NCI-H460 (cell line): ENCODE results near the gene ROCK2. TPM values are rescaled to one million over a fixed set of nuclear protein-coding genes. Genes with fewer than 3 reads are reported as not detected.

Source experiments
- DNase-seq: peaks from one replicate; pipeline ENCODE4 v3.0.0-alpha.2; 2016; ENCODE audit warnings: low read depth; ENCODE audit errors: extremely low read depth
- small RNA-seq, 2 experiments: library from RNA; depleted of rRNA; stranded (forward); fragments of <200 nt; gene quantifications; one replicate each; pipeline ENCODE3, GENCODE V24; 2014
- total RNA-seq: library from RNA; depleted of rRNA; stranded (reverse); fragments of >200 nt; shearing (Covaris generic); gene quantifications from 2 replicates; pipeline ENCODE4 v1.2.3, GENCODE V29; 2014; rRNA removed

The ROCK2 gene
- total RNA-seq, 1 experiment from 2014 or later, result 31.7 TPM

DNA sequence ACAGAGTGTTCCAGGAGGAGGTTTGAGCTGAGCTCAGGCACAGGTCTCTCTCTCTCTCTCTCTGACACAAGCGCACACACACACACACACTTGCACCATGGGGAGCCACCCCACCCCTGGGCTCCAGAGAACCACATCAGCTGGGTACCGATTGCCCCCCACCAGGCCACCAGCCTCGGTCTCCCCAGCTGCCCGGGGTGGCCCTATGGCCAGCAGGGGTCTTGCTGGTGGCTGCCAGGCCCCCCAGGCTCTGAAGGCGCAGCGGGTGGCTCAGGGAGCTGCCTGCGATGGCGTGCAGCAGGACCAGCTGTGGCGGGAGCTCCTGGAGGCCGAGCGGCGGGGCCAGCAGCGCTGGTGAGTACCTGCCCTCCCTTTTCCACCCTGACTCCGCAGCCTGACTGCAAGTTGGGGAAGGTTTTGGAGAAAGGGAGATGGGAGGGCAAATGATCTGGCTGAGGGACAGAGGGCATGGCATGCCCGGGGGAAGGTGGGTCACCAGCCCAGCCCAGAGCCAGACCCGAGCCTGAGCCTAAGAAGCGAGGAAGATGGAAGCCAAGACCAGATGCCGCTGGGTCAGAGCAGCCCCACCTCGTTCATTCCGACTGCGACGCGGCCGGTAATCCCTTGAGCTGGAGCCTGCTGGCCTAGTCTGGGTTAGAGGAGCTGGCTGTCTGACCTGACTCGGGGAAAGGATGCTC lies 211.0 kb downstream of the ROCK2 start:
- DNase-seq, result no peak

- DNase-seq, result no peak
These were observed 212.3 kb downstream of the ROCK2 start for GRCh38 chr2:11132036-11132671.

GRCh38 chr2:11131166-11131920 lies 213.1 kb downstream of the ROCK2 start:
- DNase-seq, result no peak

Small RNAs within 50 kb of the gene (small RNA-seq; reads per million reads assigned to genes)
- gene RNU6-1081P, result 0 reads per million in 2 experiments

Other genes with a start within 250 kb of the ROCK2 start
- 25.5 and 32.2 TPM in 2 replicates for gene SLC66A3, start 189.2 kb downstream of the ROCK2 start, total RNA-seq
- 27.9 and 29.8 TPM in 2 replicates for gene E2F6, start 121.5 kb upstream of the ROCK2 start, total RNA-seq
- gene GREB1, start 189.4 kb upstream of the ROCK2 start, total RNA-seq, result 1.8 and 2.4 TPM in 2 replicates